ENCODE data around the gene ERG28.

The ERG28 gene

DNA sequence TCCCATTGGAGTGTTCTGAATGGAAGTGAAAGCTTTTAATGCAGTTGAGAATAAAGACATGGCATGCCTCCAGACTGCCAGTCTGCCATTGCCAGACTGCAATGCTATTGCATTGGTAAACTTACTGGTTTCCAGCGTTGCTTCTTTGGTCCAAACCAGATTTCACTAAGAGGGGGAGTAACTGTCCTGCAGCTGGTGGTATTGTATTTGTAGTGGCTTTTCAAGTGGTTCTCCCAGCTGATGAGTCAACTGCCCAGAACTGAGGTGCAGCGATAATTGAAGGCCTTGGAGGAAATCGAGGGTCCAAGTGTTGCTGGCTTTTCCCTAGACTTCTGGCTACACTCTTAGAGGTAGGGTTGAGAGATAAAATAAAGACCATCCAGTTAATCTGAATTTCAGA, 31.9 kb downstream of the ERG28 start:
- H3K9ac ChIP-seq (ENCODE audit: low read length): no peak overlapping the region
- H3K36me3 ChIP-seq (ENCODE audit: low read length): no peaks in the 10 kb centered on the region
- H3K79me2 ChIP-seq (ENCODE audit: insufficient read depth, low read length): no peaks in the 10 kb centered on the region
- no peaks in the 10 kb centered on the region for H3K9me3 ChIP-seq (ENCODE audit: insufficient read depth, low read length)
- H3F3A ChIP-seq (ENCODE audit: insufficient read depth): no peaks in the 10 kb centered on the region
- TF ChIP-seq EZH2phosphoT487 (conservative IDR thresholded peaks at IDR 0.05; ENCODE audit: low read length): no peak
- TF ChIP-seq CTCF (IDR thresholded peaks at IDR 0.05; ENCODE audit: insufficient read depth, low read length, poor library complexity, severe bottlenecking): no peak
- H3K4me3 ChIP-seq (ENCODE audit: insufficient read depth, low read length, poor library complexity, severe bottlenecking): no peak overlapping the region
- no peak overlapping the region for H3K27ac ChIP-seq (ENCODE audit: low read depth, low read length)
- no peaks in the 10 kb centered on the region for H3K27me3 ChIP-seq (ENCODE audit: low read length)
- H2AFZ ChIP-seq (ENCODE audit: low read depth, low read length, severe bottlenecking): no peak overlapping the region
- no peaks in the 10 kb centered on the region for H3K9me2 ChIP-seq (replicated peaks; ENCODE audit: insufficient read depth, low read length)
- H3K4me2 ChIP-seq (ENCODE audit: low read depth, low read length, poor library complexity, severe bottlenecking): no peak overlapping the region
- no peaks in the 10 kb centered on the region for H4K20me1 ChIP-seq (ENCODE audit: low read depth, low read length)

DNA sequence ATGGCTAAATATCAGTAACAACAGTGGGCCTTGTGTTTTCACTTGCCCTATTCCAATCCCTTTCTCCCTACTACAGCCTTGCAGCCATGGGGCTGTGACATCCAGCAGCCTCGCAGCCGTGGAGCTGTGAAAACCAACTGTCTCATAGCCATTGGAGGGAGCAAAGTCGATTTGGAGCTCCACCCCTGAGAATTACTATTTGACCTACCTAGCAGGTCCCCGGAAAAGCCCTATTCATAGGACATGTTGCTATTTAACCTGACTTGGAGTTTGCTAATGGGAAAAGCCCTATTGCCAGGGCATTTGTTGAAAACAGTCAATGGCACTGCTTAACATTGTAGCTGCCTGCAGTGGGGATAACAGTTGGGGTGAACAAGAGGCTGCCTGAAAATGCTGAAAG, 33.3 kb downstream of the ERG28 start:
- Histone ChIP-seq H3K27ac (ENCODE audit: low read depth, low read length) (no peak overlapping the region), H3K9me3 (ENCODE audit: insufficient read depth, low read length) (no peaks in the 10 kb centered on the region), H3K36me3 (ENCODE audit: low read length) (no peaks in the 10 kb centered on the region), H3K9ac (ENCODE audit: low read length) (no peak overlapping the region), H3K9me2 (replicated peaks; ENCODE audit: insufficient read depth, low read length) (no peaks in the 10 kb centered on the region), H2AFZ (ENCODE audit: low read depth, low read length, severe bottlenecking) (no peak overlapping the region), H3F3A (ENCODE audit: insufficient read depth) (no peaks in the 10 kb centered on the region), H4K20me1 (ENCODE audit: low read depth, low read length) (no peaks in the 10 kb centered on the region), H3K4me2 (ENCODE audit: low read depth, low read length, poor library complexity, severe bottlenecking) (no peak overlapping the region), H3K4me3 (ENCODE audit: insufficient read depth, low read length, poor library complexity, severe bottlenecking) (no peak overlapping the region), H3K79me2 (ENCODE audit: insufficient read depth, low read length) (no peaks in the 10 kb centered on the region), H3K27me3 (ENCODE audit: low read length) (no peaks in the 10 kb centered on the region)
- TF ChIP-seq EZH2phosphoT487 (conservative IDR thresholded peaks at IDR 0.05; ENCODE audit: low read length): no peak
- TF ChIP-seq CTCF (IDR thresholded peaks at IDR 0.05; ENCODE audit: insufficient read depth, low read length, poor library complexity, severe bottlenecking): no peak

DNA sequence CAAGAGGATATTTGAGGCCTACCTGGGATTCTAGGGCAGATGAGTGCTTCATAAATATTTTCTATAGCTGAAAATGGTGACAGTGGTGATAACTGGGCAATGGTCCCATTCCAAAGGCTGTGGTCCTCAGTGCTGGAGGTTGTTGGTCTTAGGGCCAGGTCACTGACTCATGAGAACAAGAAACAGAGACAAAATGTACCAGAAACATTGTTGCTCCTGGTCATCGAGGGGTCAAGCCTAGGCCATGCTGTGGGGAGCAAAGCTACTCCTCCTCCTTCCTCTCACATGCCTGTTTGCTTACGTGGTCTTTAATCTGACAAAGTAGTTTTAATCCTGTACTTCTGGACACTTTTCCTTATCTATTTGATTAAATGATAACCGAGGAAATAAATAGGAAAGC, 33.8 kb downstream of the ERG28 start:
- Histone ChIP-seq H3K4me3 (ENCODE audit: insufficient read depth, low read length, poor library complexity, severe bottlenecking) (no peak overlapping the region), H3K36me3 (ENCODE audit: low read length) (no peaks in the 10 kb centered on the region), H3K9me2 (replicated peaks; ENCODE audit: insufficient read depth, low read length) (no peaks in the 10 kb centered on the region), H3K4me2 (ENCODE audit: low read depth, low read length, poor library complexity, severe bottlenecking) (no peak overlapping the region), H3K9ac (ENCODE audit: low read length) (no peak overlapping the region), H3K27ac (ENCODE audit: low read depth, low read length) (no peak overlapping the region), H3K79me2 (ENCODE audit: insufficient read depth, low read length) (no peaks in the 10 kb centered on the region), H4K20me1 (ENCODE audit: low read depth, low read length) (no peaks in the 10 kb centered on the region), H3F3A (ENCODE audit: insufficient read depth) (no peaks in the 10 kb centered on the region), H3K27me3 (ENCODE audit: low read length) (no peaks in the 10 kb centered on the region), H3K9me3 (ENCODE audit: insufficient read depth, low read length) (no peaks in the 10 kb centered on the region), H2AFZ (ENCODE audit: low read depth, low read length, severe bottlenecking) (no peak overlapping the region)
- TF ChIP-seq CTCF (IDR thresholded peaks at IDR 0.05; ENCODE audit: insufficient read depth, low read length, poor library complexity, severe bottlenecking) (no peak), EZH2phosphoT487 (conservative IDR thresholded peaks at IDR 0.05; ENCODE audit: low read length) (no peak)

GRCh38 chr14:75626396-75626795, 34.3 kb downstream of the ERG28 start:
- Histone ChIP-seq H3K9me3 (ENCODE audit: insufficient read depth, low read length) (no peaks in the 10 kb centered on the region), H3K4me2 (ENCODE audit: low read depth, low read length, poor library complexity, severe bottlenecking) (no peak overlapping the region), H3K27me3 (ENCODE audit: low read length) (no peaks in the 10 kb centered on the region), H3K79me2 (ENCODE audit: insufficient read depth, low read length) (no peaks in the 10 kb centered on the region), H3K4me3 (ENCODE audit: insufficient read depth, low read length, poor library complexity, severe bottlenecking) (no peak overlapping the region), H3K36me3 (ENCODE audit: low read length) (no peaks in the 10 kb centered on the region), H2AFZ (ENCODE audit: low read depth, low read length, severe bottlenecking) (no peak overlapping the region), H4K20me1 (ENCODE audit: low read depth, low read length) (no peaks in the 10 kb centered on the region), H3F3A (ENCODE audit: insufficient read depth) (no peaks in the 10 kb centered on the region), H3K9ac (ENCODE audit: low read length) (no peak overlapping the region), H3K9me2 (replicated peaks; ENCODE audit: insufficient read depth, low read length) (no peaks in the 10 kb centered on the region), H3K27ac (ENCODE audit: low read depth, low read length) (no peak overlapping the region)
- TF ChIP-seq CTCF (IDR thresholded peaks at IDR 0.05; ENCODE audit: insufficient read depth, low read length, poor library complexity, severe bottlenecking): no peak
